Stimulated activated naive CD4-positive, alpha-beta T cell (primary cell): ENCODE data around the gene FGF2.

Experiments used
- DNase-seq, 6 experiments: peaks; one replicate each; lab custom pipeline; 2025; lab: John Stamatoyannopoulos, UW

Gene FGF2

DNA sequence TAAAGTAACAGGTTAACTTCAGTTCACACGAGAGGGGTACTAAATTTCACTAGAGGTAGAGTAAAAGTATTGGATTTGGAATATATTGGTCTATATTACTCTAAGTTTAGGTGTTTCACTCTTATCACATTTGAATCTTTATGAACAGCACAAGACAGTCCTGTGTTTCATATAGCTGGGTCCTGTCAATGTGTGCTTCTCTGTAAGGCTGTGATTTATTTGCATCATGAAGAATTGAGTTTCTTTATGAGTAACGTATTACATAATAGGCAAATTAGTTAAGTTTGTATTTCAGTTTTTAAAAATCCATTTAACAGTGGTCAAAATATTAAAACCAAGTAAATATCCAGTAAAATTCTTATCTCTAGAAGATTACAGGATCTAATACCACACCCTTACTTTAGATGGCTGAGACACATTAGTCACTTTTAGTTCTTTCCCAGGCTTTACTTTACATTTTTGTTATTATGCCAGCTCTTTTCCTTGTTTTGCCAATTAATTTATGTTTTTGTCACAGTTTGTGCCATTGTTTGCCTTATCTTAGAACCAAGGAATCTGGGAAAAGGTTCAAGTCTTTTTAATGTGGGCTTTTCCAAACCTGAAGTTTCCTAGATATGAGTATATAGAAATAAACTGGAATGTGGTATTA, 63.6 kb downstream of the FGF2 start:
- no peak for DNase-seq

DNA sequence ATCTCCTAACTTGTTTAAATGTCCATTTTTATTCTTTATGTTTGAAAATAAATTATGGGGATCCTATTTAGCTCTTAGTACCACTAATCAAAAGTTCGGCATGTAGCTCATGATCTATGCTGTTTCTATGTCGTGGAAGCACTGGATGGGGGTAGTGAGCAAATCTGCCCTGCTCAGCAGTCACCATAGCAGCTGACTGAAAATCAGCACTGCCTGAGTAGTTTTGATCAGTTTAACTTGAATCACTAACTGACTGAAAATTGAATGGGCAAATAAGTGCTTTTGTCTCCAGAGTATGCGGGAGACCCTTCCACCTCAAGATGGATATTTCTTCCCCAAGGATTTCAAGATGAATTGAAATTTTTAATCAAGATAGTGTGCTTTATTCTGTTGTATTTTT, 68.2 kb downstream of the FGF2 start:
- DNase-seq: no peak

DNA sequence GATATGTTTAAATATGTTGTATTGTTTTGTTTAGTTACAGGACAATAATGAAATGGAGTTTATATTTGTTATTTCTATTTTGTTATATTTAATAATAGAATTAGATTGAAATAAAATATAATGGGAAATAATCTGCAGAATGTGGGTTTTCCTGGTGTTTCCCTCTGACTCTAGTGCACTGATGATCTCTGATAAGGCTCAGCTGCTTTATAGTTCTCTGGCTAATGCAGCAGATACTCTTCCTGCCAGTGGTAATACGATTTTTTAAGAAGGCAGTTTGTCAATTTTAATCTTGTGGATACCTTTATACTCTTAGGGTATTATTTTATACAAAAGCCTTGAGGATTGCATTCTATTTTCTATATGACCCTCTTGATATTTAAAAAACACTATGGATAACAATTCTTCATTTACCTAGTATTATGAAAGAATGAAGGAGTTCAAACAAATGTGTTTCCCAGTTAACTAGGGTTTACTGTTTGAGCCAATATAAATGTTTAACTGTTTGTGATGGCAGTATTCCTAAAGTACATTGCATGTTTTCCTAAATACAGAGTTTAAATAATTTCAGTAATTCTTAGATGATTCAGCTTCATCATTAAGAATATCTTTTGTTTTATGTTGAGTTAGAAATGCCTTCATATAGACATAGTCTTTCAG, 68.8 kb downstream of the FGF2 start:
- no peak for DNase-seq

DNA sequence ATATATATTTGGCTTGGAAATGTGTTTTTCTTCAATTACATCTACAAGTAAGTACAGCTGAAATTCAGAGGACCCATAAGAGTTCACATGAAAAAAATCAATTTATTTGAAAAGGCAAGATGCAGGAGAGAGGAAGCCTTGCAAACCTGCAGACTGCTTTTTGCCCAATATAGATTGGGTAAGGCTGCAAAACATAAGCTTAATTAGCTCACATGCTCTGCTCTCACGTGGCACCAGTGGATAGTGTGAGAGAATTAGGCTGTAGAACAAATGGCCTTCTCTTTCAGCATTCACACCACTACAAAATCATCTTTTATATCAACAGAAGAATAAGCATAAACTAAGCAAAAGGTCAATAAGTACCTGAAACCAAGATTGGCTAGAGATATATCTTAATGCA, 69.6 kb downstream of the FGF2 start:
- no peak for DNase-seq

DNA sequence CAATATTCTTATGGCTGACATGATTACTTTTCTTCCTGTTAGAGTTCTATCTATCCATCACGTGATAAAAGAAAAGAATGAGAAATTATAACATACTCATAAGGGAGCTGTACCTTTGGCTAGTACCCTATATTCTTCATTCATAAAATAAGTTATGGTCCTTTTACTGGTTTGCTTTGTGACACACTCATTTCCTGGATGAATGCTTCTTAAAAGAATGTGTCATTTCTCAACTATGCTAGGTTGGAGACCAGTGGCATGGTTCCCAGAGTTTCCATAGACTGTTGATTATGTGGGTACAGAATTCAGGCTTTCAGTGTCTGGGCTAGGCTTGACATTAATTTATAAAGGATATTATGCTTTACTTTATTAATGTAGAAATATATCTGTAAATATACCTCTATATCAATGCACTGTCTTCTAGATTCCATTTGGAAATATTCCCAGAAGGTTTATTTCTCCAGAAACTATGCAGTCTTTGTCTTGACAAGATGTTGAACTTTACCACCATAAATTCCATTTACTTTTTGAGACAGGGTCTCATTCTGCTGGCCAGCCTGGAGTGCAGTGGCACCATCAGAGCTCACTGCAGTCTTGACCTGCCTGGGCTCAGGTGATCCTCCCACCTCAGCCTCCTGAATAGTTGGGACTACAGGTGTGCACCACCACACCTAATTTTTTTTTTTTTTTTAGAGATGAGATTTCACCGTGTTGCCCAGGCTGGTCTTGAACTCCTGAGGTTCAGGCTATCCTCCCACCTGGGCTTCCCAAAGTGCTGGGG, 71.9 kb downstream of the FGF2 start:
- DNase-seq: no peak

DNA sequence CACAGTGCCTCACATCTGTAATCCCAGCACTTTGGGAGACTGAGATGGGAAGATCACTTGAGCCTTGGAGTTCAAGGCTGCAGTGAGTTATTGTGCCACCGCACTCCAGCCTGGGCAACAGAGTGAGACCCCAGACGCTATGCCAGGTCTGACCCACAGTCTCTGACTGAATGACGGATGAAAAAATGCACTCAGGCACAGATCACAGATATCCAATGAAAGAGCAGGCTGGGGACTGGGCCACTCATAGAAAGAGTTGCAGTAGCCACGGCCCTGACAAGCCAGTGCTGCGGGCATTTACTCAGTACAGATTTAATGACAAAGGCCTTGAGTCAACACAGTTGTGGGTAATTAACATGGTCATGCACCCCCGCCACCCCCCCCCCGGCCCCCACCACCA, 73.1 kb downstream of the FGF2 start:
- no peak for DNase-seq

DNA sequence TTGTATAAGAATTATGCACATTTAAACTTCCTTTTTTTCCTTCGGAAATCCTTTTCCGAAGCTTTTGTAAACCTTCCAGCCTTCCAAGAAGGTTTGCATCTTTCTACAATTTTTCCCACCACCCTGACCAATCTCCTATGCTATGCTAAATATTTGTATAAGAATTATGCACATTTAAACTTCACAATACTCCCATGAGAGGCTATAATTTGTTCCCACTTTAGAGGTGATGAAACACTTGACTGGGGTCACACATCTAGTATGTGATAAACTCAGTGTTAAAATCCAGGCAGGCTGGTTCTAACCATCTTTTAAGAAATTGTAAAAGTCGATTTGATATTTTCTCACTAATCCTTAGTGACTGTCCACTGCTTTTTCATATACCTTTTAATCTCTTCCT, 73.7 kb downstream of the FGF2 start:
- DNase-seq: no peak

DNA sequence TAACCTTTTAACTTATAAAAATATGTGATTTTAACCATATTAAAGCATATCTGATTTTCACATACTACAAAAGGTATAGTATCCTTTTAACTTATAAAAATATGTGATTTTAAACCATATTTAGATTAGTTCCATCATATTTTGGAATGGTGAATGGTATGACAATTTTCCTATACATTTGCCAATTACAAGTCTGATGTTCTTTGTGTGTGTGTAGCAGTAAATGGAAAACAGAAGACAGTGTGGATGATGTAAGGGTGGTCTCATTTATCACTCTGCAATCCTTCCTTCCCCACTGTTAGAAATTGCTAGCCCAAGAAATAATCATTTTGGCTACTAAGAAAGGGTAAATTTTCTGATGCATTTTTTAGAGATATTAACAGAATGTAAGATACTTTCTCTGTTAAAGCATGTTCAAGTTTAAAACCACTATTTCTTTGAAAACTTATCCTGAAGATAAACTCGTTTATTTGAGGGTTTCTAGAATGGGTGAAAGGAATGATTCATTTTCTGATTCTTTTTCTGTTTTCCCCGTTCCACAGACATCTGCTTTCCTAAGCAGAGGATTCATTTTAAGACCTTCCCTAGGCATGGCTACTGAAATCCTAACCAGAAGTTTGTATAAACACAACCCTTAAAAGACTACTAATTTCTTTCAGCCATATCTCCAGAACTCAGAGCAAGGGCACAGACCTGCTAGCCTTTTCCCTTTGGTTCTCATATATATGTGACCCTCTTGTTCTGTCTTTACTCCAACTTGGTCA, 74.8 kb downstream of the FGF2 start:
- DNase-seq: no peak

DNA sequence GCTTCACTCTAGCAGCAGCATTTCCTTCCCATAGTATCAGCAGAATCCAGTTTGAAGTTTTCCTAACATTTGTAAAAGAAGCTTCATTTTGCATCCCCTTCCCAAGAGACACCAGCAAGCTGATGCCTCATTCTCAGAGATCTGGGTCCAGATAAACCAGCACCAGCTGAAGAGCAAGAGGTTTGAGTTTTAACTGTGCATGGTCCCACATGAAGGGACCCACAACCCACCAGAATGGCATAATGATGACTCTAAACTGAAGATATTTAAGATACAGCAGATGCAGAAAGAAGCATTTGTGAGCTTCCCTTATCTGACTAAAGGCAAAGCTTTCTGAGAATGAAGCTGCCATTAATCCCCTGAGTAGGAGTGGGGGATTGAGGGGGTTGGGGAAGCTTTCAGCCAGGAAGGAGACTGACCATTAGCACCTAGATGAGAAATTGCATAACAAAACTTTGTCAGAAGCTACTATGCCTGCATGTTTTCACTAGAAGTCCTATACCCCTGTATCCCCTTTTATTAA, 77.2 kb downstream of the FGF2 start:
- no peak for DNase-seq

DNA sequence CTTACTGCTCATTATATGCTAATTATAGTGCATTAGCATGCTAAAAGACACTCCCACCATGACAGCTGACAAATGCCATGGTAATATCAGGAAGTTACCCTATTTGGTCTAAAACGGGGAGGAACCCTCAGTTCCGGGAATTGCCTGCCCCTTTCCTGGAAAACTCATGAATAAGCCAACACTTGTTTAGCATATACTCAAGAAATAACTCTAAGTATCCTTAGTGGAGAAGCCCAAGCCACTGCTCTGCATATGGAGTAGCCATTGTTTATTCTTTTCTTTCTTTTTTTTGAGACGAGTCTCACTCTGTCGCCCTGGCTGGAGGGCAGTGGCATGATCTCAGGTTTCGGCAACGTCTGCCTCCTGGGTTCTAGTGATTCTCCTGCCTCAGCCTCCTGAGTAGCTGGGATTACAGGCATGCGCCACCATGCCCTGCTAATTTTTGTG, 80.3 kb downstream of the FGF2 start:
- no peak for DNase-seq

DNA sequence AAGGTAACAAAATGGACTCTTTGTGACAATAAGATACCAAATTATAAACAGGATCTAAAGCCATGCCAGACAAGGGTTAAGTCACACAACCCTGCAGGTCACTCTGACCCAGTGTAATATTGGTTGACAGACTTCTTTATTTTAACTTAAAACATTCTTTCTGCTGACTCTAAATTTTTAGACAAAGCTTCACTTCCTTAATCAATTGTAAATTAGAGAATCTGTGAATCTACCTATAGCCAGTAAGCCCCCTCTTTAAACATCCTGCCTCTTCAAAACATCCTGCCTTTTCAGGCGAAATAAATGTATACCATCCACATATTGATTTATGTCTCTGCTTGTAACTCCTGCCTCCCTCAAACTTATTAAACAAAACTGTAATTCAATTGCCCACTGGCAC, 81.6 kb downstream of the FGF2 start:
- DNase-seq: no peak

DNA sequence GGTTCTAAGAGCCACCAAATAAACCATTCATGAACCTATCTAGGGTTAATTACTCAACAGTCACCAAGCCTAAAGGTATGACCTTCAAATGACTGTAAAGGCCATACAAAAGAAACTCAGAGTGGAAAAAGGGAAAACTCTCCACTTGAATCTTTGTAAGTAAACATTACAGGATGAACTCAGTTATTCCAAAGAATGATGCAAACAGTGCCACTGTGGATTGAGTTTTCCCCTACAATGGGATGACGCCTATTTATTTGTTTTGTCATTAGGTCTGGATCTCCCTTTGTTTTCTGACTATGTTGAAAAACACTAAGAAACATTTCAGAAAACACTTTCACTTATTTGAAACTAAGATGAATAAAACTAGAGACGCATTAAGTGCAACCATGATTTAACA, 83.1 kb downstream of the FGF2 start:
- no peak for DNase-seq

DNA sequence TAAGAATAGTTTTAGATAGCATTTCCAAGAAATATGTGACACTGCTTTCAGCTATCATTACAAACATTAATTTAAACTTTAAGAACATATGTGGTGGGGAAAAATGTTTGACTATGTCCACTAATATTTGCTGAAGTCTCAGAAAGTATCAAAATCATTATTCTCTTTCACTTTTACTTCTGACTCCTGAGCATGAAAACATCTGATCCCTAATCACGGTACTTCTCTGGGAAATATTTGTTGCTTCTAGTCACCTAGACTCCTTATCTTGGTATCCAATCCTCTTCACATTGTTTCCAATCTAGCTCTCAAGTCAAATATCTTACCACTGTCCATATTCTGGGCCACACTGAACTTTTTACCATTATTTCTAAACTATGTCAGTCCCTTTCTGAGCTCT, 85.0 kb downstream of the FGF2 start:
- DNase-seq: no peak

DNA sequence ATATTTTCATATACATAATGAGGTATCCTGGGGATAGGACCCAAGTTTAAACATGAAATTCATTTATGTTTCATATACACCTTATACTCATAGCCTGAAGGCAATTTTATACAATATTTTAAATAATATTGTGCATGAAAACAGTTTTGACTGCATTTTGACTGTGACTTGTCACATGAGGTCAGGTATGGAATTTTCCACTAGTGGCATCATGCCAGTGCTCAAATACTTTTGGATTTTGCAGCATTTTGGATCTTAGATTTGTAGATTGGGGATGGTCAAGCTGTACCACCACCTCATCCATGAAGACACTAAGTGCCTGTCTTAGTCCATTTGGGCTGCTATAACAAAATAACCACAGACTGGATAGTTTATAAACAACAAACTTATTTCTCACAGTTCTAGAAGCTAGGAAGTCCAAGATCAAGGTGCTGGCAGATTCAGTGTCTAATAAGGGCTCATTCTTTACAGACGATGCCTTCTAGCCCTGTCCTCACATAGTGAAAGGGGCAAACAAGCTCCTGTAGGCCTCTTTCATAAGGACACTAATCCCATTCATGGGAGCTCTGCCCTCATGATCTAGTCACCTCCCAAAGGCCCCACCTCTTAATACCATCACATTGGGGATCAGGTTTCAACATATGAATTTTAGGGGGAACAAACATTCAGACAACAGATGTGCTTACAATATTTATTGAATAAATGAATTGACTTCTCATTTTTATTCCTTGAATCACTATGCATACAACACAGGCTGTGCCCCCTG, 86.4 kb downstream of the FGF2 start:
- DNase-seq: no peak

DNA sequence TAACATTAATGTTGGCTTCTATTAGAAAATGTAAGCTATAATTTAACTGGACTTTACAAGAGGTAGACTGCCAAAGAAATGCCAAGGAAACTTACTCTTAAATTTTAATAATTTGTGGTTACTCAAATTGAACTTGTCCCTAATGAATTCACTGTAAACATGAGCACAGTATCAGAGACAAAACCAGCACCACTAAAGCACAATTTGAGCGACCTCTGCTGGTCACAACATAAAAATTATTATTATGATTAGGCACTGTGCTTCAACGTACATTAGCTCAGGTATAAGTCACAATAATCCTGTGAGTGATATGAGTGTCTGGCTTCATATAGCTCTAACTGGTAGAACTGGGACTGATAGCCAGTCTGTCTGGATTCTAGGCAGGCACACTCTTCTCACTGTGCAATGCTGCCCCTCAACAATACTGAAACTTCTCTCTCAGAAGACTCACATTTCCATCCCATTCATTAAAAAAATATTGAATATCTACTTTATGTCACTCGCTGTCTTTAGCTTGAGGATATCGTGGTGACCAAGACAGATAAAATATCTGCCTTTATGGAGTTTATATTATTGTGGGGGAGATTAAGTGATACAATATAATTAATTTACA, 87.8 kb downstream of the FGF2 start:
- no peak for DNase-seq

DNA sequence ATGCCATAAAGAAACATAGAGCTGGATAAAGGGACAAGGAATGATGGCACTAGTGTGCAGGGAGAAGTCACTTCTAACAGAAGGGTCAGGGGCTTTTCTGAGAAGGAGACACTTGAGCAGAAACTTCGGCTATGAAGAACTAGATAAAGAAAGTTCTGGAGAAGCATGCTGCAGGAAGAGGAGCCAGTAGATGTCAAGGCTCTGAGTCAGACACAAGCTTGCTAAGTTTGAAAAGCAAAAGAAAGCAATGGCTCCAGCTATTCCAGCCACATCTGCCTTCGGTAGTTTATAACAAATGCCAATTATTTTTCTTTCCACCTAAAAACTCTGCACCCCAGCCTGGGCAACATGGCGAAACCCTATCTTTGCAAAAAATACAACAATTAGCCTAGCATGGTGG, 88.3 kb downstream of the FGF2 start:
- no peak for DNase-seq

DNA sequence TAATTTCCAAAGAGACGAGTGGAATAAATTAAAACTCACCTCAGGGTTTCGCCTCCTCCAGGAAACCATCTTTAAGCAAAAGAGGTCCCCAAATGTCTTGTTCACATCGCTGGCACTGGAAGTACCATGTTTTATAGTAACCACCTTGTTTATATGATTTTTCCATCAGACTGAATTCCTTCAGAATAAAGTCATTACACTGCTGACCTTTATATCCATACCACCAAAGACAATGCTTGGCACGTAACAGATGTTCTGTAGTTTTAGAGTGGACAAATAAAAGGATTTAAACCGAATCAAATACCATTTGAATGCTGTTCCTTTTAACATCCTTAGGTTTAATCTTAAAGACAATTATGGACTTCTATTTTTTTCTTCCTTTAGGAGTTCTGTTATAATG, 91.1 kb downstream of the FGF2 start:
- DNase-seq: no peak

DNA sequence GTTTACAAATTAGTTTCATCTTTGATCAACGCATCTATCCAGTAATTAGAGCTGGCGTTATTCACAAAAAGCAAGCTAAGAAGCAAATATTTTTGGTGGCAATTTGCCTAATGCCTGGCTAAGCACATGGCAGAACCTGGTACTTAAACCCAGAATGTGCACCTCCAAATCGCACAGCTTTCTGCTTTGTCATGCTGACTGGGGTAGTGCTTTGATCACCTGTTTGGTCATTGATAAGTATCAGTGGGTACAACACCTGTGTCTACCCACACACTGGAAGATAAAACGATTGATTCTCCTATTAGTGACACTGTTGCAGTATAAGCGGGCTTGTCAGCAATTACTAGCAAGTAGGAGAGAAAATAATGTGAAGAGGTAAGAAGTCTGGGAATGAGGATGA, 93.8 kb downstream of the FGF2 start:
- DNase-seq: no peak

DNA sequence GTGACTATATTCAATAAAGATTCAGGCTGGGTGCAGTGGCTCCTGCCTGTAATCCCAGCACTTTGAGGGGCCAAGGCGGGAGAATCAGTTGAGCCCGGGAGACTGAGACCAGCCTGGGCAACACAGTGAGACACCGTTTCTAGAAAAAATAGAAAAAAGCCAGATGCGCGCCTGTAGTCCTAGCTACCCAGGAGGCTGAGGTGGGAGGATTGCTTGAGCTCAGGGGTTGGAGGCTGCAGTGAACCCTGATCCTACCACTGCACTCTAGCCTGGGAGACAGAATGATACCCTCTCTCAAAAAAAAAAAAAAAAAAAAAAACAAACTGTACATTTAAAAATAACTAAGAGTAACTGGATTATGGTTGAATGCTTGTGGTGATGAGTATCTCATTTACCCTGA, 94.7 kb downstream of the FGF2 start:
- DNase-seq: no peak

DNA sequence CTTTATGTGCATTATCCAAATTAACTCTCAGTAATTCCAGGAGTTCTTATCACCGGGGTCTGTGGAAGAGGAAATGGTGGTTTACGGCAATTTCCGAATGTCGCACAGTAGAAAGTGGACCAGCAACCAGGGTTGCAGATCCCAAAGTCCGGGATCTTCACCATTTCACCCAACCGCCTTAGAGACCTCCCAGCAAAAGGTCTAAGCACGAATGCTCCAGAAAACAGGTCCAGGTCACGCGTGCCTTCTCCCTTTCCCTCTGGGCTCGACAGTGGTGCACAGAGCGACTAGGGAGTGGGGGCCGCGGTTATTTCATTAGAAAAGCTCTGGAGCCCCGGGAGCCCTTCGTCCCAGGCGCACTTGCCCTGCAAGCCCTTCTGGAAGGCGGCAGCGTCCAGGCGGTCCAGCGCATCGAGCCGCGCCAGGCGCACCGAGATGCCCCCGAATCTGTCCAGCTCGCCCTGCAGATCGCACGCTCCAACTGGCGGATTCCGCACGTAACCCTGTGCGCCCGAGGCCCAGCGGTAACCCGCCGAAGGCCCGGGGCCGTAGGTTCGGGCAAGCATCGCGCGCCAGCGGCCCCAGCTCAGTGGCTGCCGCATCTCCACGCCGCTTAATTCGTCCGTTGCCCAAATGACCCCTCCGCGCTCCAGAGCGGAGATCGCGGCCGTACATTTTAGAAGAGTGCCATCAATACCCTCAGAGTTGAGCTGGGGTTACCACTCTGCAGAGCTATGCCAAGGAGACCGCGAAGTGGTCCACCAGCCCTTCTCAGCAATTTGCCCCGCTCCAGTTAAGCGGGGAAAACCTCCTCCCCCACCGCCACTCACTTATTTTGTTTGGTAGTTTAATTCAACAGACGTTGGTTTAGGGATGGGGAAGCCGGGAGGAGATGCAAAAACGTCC, 95.6 kb downstream of the FGF2 start, which contains the start of gene NUDT6:
Gene NUDT6 (minus strand): TSS at position 627 of the 906 bp plus-strand sequence. CDS start 25 bp downstream, at position 602.
- peak in 5 of 6 experiments; percentile 1 to 49 (median 16) for DNase-seq
